Adrenal gland (tissue), 5 donors: ENCODE results near the gene TMEM88.

Experiments used
- CTCF ChIP-seq, 6 experiments: fragments of 450-650 bp in 4 of 6; fragments of 200-600 bp in 2 of 6; sonication (generic) in 1 of 6; IDR thresholded peaks; 1 replicate in 5 of 6; 2 replicates in 1 of 6; pipeline versions ENCODE4 v1.5.1 to v1.8.0; 2016 to 2021; ENCODE audit warnings: antibody characterized with exemption in 6 of 6, mild to moderate bottlenecking in 2 of 6, moderate library complexity in 1 of 6
- POLR2A ChIP-seq, 2 donors: fragments of 450-650 bp; IDR thresholded peaks; one replicate each; pipeline ENCODE4 v1.6.1; 2017; ENCODE audit warnings: antibody characterized with exemption in 2 of 2, mild to moderate bottlenecking in 2 of 2, moderate library complexity in 1 of 2
- donor health status: DM: no; HTN: no; CAD: no.

GRCh38 chr17:7867881-7868329 is 13.0 kb downstream of the TMEM88 start:
- TF ChIP-seq CTCF (IDR thresholded peaks at IDR 0.05) (no peak), POLR2A (IDR thresholded peaks at IDR 0.05) (no peak)
